GM12892 (cell line): Measurements from ENCODE around the gene SFT2D3.

Experiments used
- POLR2A ChIP-seq: IDR thresholded peaks from 2 replicates; pipeline ENCODE4 v1.6.1; 2011; ENCODE audit warnings: low read depth, low read length, control low read depth
- POLR2AphosphoS5 ChIP-seq: IDR thresholded peaks from 2 replicates; pipeline ENCODE4 v1.6.1; 2011; ENCODE audit warnings: low read depth, low read length, control low read depth

GRCh38 chr2:127663566-127664064, 37.7 kb upstream of the SFT2D3 start:
- TF ChIP-seq POLR2A (no peak), POLR2AphosphoS5 (no peak)
